NCI-H1092 treated with DMSO at 0.1 percent for 48 hours (cell line): ENCODE measurements around the gene HEMK1.

Source experiments
- DNase-seq: peaks from one replicate; lab custom pipeline; 2025; lab: John Stamatoyannopoulos, UW

HEMK1 gene

DNA sequence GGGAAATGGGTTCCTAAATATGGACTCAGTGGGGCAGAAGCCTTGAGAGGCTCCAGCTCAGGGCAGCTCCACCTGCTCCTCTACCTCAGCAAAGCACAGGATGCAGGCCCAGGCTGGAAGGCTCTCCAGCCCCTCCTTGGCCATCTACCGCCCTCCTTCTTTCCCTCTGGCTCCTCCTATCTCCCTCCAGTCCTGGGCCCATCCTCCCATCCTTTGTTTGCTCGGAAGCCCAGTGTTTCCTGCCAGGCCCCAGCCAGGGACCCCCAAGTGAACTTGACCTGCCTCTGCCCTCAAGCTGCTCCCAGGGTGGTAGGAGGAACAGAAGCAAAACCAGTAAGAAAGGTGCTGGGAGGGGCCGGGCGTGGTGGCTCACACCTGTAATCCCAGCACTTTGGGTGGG lies 67.7 kb downstream of the HEMK1 start:
- no peak for DNase-seq

DNA sequence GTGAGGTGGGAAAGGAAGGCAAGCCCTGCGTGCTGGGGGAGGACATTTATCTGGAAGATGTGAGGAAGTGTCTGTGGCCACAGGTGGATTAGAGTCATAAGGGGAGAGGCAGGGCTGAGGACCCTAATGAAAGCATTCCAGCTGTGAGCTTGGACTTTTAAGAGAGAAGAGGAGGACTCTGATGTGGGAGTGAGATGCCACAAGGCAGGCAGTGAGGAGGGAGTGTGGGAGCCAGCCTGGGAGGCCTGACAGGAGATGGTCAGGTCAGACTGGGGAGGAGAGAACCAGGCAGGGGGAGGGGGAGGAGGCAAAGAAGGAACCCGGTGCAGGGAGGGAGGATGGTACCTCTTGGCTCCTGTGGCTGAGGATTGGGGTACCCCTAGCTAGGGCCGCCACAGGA lies 68.6 kb downstream of the HEMK1 start:
- no peak for DNase-seq

GRCh38 chr3:50639055-50639494 lies 69.8 kb downstream of the HEMK1 start:
- no peak for DNase-seq

- no peak for DNase-seq
Observed at GRCh38 chr3:50642382-50642781, 73.1 kb downstream of the HEMK1 start.

GRCh38 chr3:50644561-50644960 lies 75.2 kb downstream of the HEMK1 start:
- no peak for DNase-seq

GRCh38 chr3:50645378-50645777 lies 76.1 kb downstream of the HEMK1 start:
- DNase-seq, result no peak
